ENCODE data around the gene TP53.

The TP53 gene

GRCh38 chr17:7706631-7707354 is 19.5 kb upstream of the TP53 start:
- no peak for DNase-seq

- no peak for DNase-seq
Measured at GRCh38 chr17:7705269-7706255, 18.3 kb upstream of the TP53 start.

GRCh38 chr17:7704601-7705268 is 17.4 kb upstream of the TP53 start, which contains the start of gene EFNB3:
Gene EFNB3 (plus strand): TSS chr17:7705202. CDS start chr17:7705599, 397 bp downstream.
- DNase-seq = peak; percentile 33

GRCh38 chr17:7703584-7704479 is 16.5 kb upstream of the TP53 start:
- DNase-seq = peak; percentile 65

GRCh38 chr17:7702776-7703175 is 15.5 kb upstream of the TP53 start:
- no peak for DNase-seq

GRCh38 chr17:7701681-7702080 is 14.4 kb upstream of the TP53 start:
- no peak for DNase-seq

- DNase-seq = no peak
Measured at GRCh38 chr17:7700510-7700909, 13.2 kb upstream of the TP53 start.

- DNase-seq = no peak
Measured at GRCh38 chr17:7697828-7698588, 10.7 kb upstream of the TP53 start.

- DNase-seq = no peak
Measured at GRCh38 chr17:7695586-7695985, 8.3 kb upstream of the TP53 start.

GRCh38 chr17:7688808-7689316 is 1.6 kb upstream of the TP53 start:
- DNase-seq = no peak

GRCh38 chr17:7687908-7688807 is 868 bp upstream of the TP53 start, which contains the start of gene WRAP53:
Gene WRAP53 (plus strand): TSS chr17:7688477. CDS start chr17:7688649, 172 bp downstream.
- peak; percentile 97 for DNase-seq

GRCh38 chr17:7686222-7687071 is 843 bp downstream of the TP53 start:
- DNase-seq = peak; percentile 85

- DNase-seq = peak; percentile 88
Measured at GRCh38 chr17:7685533-7686221, 1.6 kb downstream of the TP53 start.

- DNase-seq = no peak
Measured at GRCh38 chr17:7684851-7685532, 2.3 kb downstream of the TP53 start.

GRCh38 chr17:7677388-7678067 is 9.8 kb downstream of the TP53 start:
- DNase-seq = no peak

GRCh38 chr17:7676533-7676932 is 10.8 kb downstream of the TP53 start:
- no peak for DNase-seq

GRCh38 chr17:7674934-7675333 is 12.4 kb downstream of the TP53 start:
- no peak for DNase-seq
